Fibroblast of skin of left quadriceps (primary cell): Measurements from ENCODE around the gene PRSS33.

Source experiments
- DNase-seq, 2 experiments: peaks; one replicate each; pipeline ENCODE4 v3.0.0-alpha.2; 2013; ENCODE audit warnings: low read depth in 2 of 2

PRSS33 gene

GRCh38 chr16:2799205-2799858, 12.0 kb upstream of the PRSS33 start:
- no peak for DNase-seq

GRCh38 chr16:2798723-2799204, 11.4 kb upstream of the PRSS33 start:
- no peak for DNase-seq

- DNase-seq, result no peak
Measured at GRCh38 chr16:2795395-2796143, 8.2 kb upstream of the PRSS33 start.

- no peak for DNase-seq
Measured at GRCh38 chr16:2792940-2793339, 5.6 kb upstream of the PRSS33 start.

GRCh38 chr16:2791174-2791573, 3.8 kb upstream of the PRSS33 start:
- no peak for DNase-seq

GRCh38 chr16:2790631-2791030, 3.3 kb upstream of the PRSS33 start:
- DNase-seq, result no peak

- DNase-seq, result no peak
Measured at GRCh38 chr16:2787961-2788360, 601 bp upstream of the PRSS33 start.

- DNase-seq, result no peak
Measured at GRCh38 chr16:2786826-2787151, 571 bp downstream of the PRSS33 start.

- no peak for DNase-seq
Measured at GRCh38 chr16:2786061-2786825, 1.1 kb downstream of the PRSS33 start.

- DNase-seq, result no peak
Measured at GRCh38 chr16:2785101-2785991, 2.0 kb downstream of the PRSS33 start.

- DNase-seq, result no peak
Measured at GRCh38 chr16:2784358-2785100, 2.8 kb downstream of the PRSS33 start.

GRCh38 chr16:2783581-2784357, 3.6 kb downstream of the PRSS33 start:
- no peak for DNase-seq

- DNase-seq, result no peak
Measured at GRCh38 chr16:2782583-2783351, 4.6 kb downstream of the PRSS33 start.

- DNase-seq, result no peak
Measured at GRCh38 chr16:2779978-2780898, 7.1 kb downstream of the PRSS33 start.

- no peak for DNase-seq
Measured at GRCh38 chr16:2779151-2779920, 8.0 kb downstream of the PRSS33 start.

GRCh38 chr16:2778630-2778958, 8.8 kb downstream of the PRSS33 start:
- no peak for DNase-seq

GRCh38 chr16:2777903-2778629, 9.3 kb downstream of the PRSS33 start:
- no peak for DNase-seq
